HG03575 (cell line): Measurements from ENCODE around the gene GPR158.

Source experiments
- ATAC-seq: cut with Tn5 transposase; IDR thresholded peaks from one replicate; pipeline ENCODE4 v1.9.1; 2021; ENCODE audit not compliant: unreplicated experiment, insufficient number of reproducible peaks, low FRiP score; ENCODE audit errors: extremely low read depth

GPR158 gene

DNA sequence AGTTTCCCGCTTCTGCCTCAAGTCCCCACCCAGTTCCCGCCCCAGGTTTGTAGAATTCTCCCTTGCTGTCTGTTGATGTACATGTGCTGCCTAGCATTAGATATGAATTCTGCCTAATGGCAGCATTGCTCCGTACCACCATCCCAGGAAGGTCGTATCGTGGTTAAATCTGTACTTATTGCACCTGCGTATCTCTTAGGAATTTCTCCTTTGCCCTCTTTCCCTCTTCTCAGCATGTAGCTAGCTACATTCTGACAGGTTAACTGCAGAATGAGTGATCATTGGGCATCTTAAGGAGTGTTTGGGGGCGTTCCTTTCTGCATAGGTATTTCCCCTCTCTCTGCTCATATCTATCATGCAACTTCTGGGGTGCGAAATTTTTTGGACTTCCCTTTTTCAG, 293.1 kb downstream of the GPR158 start:
- ATAC-seq, result no peak

DNA sequence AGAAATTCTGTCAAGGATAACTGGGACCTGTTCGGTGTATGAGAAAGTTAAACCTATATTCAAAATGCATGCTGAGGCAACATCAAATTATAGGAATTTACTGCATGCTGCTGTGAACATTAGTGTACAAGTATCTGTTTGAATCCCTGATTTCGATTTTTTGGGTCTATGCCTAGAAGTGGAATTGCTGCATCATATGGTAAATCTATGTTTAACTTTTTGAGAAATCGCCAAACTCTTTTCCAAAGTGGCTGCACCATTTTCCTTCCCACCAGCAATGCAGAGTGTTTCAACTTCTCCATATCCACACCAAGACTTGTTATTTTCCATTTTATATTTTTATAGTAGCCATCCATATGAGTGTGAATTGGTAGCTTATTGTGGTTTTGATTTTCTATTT, 306.7 kb downstream of the GPR158 start:
- no peak for ATAC-seq

DNA sequence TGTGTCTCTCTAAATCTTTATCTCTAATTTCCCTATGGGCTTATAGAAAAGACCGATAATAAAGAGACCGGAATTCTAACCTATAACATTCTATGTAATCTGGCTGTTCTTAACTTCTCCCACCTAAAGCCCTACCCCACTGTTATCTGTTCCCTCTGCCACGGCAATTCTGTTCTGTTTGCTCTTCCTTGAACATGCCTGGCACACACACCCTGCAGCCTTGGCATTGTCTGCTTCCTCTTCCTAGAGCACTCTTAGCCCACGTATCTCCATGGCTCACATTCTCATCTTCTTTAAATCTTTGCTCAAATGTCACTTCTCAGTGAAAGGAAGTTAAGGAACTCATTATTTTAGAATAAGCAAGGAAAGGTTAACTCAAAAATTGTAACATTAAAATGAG, 309.2 kb downstream of the GPR158 start:
- no peak for ATAC-seq

DNA sequence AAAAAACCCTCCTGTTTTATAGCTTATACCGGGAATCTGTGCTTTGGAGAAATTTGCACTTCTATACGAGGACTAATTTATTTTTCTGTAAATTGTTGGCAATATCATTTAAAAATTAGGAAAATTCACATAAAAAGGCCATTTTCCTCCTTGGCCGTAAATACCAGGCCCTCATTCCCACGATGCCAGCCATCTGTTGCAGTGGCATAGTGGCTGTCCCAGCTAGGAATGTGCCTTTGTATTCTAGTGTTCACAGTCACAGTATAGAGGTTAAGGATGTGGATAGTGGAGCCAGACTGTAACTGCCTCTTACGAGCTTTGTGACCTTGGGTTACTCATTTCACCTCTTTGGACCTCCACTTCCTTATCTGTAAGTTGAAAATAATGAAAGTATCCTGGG, 312.5 kb downstream of the GPR158 start:
- ATAC-seq, result no peak

- ATAC-seq, result no peak
Measured at GRCh38 chr10:25492040-25492439, 317.2 kb downstream of the GPR158 start.

DNA sequence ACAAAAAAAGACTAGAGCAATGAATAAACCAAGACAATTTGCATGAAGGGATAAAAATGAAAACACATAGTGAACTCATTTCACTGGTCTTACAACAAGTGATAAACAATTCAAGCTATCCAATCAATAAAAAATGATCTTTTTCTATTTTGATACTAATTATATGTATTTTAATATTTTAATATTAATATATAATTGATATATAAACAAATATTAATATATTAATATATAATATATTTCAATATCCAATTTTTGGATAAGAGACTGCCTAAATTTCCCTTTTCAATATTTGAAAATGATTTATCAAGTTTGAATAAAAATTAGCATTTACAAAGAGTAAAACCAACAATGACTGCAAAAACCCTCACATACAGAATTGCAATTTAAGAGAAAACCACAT, 317.9 kb downstream of the GPR158 start:
- ATAC-seq, result no peak

- ATAC-seq, result no peak
Measured at GRCh38 chr10:25493122-25493893, 318.5 kb downstream of the GPR158 start.

DNA sequence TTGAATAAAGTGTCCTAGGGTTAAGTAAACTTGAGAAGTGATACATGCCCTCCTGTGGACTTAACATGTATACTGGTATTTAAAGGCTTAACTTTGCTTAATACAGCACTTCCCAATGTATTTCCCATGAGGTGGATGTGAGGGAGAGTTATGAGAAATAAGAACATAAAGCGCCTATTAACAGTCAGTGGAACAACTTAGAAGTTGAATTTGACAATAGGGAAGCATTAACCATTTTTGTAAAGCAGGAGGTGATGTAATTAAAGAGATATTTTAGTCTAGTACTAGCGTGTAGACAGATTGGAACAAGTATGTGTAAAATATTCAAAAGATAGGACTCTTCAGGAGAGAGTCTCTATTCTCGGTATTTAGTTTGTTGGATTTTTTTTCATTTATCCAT, 322.4 kb downstream of the GPR158 start:
- ATAC-seq, result no peak

- no peak for ATAC-seq
Measured at GRCh38 chr10:25498645-25499044, 323.8 kb downstream of the GPR158 start.

DNA sequence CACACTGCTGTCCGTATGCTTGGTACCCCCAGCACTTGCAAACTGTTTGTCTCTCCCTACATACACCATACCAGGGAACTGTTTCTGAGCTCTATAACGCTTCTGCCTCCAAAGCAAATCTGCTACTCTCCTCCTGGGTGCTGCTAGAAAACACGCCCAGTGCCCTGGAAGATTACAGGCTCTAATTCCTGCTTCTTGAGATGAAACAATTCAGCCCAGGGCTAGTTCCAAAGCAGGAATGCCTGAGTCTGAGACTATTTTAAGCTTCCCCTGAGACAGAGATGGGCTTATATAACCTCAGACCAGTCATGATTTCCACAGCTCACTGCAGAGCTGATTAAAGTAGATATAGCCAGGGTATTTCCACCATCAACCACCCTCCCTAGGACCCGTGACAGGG, 327.1 kb downstream of the GPR158 start:
- no peak for ATAC-seq

DNA sequence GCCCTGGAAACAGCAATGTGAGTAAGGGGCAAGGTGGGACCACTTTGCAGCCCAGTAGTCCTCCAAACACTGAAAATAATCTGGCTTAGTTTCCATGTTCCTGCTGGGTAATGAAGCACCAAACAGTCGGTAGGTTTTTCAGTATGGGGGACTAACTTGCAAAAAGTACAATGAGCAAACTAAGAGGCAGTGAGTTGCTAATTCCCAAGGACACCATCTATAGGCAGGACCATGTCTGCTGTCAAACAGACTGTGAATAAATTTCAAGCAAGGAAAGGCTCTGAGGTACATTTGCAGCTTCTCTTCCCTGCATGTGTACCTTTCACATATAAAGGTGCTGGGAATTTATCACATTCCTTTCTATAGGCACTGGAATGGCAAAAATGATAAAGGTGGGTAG, 327.7 kb downstream of the GPR158 start:
- ATAC-seq, result no peak

- no peak for ATAC-seq
Measured at GRCh38 chr10:25504306-25504705, 329.5 kb downstream of the GPR158 start.

- ATAC-seq, result no peak
Measured at GRCh38 chr10:25504838-25505237, 330.0 kb downstream of the GPR158 start.

DNA sequence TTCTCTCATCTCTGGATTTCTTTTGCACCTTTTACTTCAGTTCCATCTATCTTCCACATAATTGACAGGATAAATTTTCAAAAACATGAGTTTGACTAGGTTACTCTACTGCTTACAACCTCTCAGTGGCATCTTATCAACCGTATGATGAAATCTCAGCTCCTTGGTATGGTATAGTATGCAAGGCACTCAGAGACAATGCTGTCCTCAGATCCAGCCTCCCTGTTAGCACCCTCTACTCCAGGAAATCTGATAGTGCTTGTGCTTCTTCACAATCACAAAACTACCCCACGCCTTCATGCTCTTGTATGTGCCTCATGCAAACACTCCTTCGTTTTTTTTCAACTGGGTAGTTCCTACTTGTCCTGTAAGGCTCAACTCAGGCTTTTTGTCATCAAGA, 330.7 kb downstream of the GPR158 start:
- ATAC-seq, result no peak

GRCh38 chr10:25506821-25507335, 332.1 kb downstream of the GPR158 start:
- no peak for ATAC-seq

- ATAC-seq, result no peak
Measured at GRCh38 chr10:25508112-25508815, 333.5 kb downstream of the GPR158 start.

- no peak for ATAC-seq
Measured at GRCh38 chr10:25509151-25509550, 334.4 kb downstream of the GPR158 start.

DNA sequence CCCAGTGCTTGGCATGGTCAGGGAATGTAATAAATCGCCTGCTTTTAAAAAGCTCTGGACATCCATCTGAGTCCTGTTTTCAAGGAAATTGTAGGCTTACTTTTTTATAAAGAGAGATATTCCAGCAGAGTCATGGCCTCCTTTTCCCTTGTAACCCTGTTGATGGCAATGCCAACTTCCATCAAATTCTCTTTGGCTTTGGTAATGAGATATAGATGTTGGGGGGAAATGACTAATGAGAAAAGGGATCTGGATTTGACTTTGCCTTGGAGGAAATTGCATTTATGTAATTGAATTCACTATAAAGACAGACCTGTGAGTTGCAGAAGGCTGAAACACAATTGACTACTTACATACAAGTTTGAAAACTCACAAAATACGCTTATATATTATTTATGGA, 347.5 kb downstream of the GPR158 start:
- ATAC-seq, result no peak

DNA sequence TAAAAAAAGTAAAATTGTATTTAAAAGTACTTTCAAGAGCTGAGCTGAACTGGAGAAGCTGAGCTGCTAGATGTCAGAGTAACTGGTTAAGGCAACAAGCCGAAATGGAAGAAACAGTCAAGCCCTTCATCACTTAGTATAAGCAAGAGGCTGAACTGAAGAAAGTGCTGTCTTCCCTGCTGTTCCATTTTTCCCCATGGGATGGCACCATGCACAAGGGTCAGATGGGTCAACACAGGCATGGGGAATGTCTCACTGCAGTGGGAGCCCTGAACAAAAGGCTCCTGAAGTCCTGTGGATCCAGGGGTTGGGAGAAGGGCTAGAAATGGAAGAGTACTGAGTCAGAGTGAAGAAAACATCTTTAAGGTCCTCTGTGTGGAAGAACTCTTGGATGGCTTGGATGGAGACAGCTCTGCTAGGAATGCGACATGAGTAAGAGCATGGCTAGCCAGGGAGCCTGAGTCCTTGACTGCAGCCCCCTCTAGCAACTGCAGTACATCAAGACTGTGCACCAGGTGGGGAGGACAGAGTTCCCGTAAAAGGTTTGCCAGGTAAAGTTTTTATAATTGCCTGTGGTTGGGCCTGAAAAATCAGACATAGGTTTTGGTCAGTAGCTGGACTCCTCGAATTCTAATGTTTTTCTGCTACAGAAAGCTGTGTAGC, 348.3 kb downstream of the GPR158 start:
- ATAC-seq, result no peak

DNA sequence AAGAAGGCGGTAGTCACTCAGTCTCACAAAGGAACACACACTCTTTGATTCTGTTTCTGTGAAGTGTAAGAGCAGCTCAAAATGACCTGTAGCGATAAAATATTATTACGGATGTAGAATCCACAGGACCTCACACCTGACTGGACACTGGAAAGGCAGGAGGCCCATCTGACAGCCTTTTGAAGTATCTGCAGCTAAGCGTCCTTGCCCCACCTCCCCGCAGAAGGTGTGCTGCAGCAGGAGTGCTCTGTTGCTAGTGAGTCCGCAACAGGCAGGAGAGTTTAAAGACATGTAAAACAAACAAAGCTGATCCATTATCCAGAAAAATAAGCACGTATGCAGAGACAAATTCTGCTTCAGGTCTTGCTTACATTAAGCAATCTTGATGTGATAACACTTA, 355.5 kb downstream of the GPR158 start:
- no peak for ATAC-seq
